ENCODE measurements around the gene KRTAP12-1.

DNA sequence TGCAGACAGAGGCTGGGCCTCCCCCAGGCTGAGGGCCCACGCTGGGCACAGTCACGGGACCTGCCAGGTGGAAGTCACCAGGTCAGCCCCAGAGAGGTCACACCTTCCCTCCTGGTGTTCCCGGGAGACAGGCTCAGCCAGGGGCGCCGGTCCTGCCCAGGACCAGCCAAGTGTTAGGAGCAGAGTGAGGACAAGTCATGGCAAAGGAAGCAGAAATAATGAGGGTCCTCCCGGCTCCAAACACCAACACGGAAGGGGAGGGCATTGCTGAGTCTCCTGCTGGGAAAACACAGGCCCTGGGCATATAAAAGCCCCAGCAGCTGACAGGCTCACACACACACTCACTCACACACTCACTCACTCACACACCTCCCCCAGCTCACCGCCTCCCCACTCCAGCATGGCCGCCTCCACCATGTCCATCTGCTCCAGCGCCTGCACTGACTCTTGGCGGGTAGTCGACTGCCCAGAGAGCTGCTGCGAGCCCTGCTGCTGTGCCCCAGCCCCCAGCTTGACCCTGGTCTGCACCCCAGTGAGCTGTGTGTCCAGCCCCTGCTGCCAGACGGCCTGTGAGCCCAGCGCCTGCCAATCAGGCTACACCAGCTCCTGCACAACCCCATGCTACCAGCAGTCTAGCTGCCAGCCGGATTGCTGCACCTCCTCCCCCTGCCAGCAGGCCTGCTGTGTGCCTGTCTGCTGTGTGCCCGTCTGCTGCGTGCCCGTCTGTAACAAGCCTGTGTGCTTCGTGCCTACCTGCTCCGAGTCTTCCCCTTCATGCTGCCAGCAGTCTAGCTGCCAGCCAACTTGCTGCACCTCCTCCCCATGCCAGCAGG is 44.7 kb downstream of the KRTAP12-1 start, which contains the start of gene KRTAP10-10:
- TF ChIP-seq POLR2A (IDR thresholded peaks at IDR 0.05; ENCODE audit: low read depth, low read length) (no peak), POLR2AphosphoS5 (IDR thresholded peaks at IDR 0.05; ENCODE audit: insufficient read depth, low read depth, low read length) (no peak), MAX (IDR thresholded peaks at IDR 0.05; ENCODE audit: insufficient read depth, insufficient read length) (no peak), EZH2 (IDR thresholded peaks at IDR 0.05; ENCODE audit: borderline replicate concordance, low read depth, low read length, severe bottlenecking) (no peak), JUN (IDR thresholded peaks at IDR 0.05; ENCODE audit: borderline replicate concordance, insufficient read depth, insufficient read length, low read depth) (no peak), FOS (IDR thresholded peaks at IDR 0.05; ENCODE audit: borderline replicate concordance, insufficient read depth, low read length) (no peak)
- TF ChIP-seq, protein P1, sequence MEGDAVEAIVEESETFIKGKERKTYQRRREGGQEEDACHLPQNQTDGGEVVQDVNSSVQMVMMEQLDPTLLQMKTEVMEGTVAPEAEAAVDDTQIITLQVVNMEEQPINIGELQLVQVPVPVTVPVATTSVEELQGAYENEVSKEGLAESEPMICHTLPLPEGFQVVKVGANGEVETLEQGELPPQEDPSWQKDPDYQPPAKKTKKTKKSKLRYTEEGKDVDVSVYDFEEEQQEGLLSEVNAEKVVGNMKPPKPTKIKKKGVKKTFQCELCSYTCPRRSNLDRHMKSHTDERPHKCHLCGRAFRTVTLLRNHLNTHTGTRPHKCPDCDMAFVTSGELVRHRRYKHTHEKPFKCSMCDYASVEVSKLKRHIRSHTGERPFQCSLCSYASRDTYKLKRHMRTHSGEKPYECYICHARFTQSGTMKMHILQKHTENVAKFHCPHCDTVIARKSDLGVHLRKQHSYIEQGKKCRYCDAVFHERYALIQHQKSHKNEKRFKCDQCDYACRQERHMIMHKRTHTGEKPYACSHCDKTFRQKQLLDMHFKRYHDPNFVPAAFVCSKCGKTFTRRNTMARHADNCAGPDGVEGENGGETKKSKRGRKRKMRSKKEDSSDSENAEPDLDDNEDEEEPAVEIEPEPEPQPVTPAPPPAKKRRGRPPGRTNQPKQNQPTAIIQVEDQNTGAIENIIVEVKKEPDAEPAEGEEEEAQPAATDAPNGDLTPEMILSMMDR (IDR thresholded peaks at IDR 0.05; ENCODE audit: extremely low read depth in 1 of 2, insufficient read depth in 1 of 2, low read depth in 1 of 2, low read length in 2 of 2) = no peak
